ENCODE measurements around the gene IFT25.

The IFT25 gene

DNA sequence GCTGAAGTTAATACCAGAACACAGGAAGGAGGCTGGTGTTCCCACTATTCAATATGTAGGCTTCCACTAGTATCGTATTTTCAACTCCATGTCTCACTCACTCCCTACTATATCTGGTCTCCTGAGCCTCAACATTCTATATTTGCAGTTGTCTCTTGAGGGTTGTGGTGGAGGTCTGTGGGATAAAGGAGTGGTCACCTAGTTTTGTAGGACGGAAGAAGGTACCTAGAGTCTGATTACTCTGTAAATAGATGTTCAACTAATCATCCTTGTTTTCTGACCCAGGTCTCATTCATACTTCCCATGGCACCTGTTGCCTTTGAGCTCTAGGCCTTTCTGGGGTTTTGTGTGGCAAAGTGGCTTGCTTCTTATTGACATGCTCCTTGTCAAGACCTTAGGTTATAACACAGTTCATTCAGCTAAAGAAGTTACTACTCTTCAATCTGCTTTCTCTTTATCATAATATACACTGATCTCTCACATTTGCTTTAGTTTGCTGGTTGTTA, 18.1 kb downstream of the IFT25 start:
- DNase-seq (ENCODE audit: low spot score): no peak

DNA sequence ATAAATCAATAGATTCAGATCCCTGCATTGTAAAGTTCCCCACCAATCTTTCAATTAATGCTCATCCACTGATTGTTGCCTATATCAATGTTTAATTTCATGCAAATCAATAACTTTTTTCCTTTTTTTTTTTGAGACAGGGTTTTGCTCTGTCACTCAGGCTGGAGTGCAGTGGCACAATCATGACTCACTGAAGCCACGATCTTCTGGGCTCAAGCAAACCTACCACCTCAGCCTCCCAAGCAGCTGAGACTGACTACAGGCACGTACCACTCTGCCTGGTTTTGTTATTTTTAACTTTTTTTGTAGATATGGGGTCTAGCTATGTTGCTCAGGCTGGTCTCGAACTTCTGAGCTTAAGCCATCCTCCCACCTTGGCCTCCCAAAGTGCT, 25.8 kb downstream of the IFT25 start:
- DNase-seq (ENCODE audit: low spot score): peak; percentile 41

DNA sequence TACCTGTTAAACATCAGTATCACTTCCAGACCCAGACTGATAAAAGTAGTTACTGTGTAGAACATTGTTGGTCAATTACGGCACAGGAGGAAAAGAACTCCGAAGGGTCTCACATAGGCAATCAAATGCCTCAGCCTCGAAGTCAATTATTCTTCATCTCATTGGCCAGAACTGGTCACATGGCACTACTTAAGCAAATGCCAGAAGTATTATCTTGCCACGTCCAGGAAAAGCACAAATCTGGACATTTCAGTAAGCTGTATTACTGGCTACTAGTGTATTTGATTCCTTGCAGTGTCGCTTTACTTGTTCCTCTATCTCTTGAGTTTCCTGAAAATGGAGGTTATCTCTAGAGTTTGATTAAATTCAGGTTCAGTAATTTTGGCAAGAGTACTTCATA, 27.2 kb downstream of the IFT25 start:
- DNase-seq (ENCODE audit: low spot score): no peak

DNA sequence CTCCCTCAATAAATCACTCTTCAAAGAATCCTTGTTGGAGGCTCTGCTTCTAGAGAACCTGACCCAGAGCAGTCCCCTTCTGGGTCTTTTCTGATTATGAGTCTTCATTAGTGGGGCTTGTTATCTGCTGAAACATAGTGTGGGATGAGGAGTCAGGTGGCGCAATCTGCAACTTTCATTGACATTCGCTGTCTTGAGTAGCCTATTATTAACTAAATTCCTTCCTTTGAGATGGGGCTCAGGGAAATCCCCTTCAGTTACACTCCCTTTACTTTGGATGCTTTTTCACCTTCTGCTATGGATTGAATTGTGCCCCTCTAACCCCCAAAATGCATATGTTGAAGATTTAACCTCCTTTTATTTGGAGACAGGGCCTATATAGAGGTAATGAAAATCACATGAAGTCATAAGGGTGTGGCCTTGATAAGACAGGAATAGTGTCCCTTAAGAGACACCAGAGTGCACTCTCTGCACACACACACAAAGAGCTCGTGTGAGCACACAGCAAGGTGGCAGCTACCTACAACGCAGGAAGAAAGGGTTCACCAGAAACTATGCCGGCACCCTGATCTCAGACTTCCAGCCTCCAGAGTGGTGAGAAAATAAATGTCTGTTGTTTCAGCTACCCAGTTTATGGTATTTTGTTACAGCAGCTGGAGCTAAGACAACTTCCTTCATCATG, 32.0 kb downstream of the IFT25 start:
- no peak for DNase-seq (ENCODE audit: low spot score)

DNA sequence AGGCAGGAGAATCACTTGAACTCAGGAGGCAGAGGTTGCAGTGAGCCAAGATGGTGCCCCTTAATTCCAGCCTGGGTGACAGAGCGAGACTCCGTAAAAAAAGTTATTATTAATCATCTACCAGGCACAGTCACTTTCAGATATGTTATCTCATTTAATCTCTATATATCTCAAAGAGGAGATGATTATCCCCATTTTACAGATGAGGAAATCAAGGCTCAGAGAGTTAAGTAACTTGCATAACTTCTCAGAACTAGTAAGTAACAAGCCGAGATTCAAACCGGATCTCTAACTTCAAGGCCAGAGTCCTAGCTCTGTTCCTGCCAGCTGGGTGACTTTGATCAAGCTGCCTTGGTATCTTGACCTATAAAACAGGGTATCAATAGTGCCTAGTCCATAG, 34.1 kb downstream of the IFT25 start:
- no peak for DNase-seq (ENCODE audit: low spot score)

DNA sequence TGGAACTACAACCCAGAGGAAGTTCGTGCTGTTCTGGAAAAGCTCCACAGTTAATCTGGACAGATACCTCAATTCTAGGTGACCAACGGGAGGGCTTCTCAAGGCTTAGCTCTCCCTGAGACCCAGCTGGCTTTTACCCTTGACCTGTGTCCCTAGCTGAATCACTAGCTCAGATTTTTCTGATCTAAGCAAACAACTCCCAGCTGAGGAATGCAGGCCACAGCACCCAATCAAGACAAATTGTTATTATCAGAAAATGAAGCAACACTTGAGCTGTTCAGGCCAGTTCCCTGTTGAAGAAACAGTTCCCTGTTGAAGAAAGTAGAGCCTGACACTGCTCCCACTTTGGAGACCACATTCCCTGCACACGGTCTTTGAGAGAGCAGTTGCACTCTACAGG, 35.6 kb downstream of the IFT25 start:
- no peak for DNase-seq (ENCODE audit: low spot score)

DNA sequence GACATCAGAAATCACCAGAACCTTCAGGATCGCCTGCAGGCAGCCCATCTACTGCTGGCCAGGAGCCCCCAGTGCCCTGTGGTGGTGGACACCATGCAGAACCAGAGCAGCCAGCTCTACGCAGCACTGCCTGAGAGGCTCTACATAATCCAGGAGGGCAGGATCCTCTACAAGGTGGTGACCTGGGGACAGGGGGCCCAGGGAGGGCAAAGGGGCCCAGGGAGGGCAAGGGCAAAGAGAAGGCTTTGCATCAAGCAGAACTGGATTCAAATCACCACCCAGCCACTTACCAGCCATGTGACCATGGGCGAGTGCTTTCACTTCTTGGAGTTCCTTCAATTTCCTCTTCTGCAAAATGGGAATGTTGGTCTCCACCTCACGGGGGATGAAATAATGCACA, 39.4 kb downstream of the IFT25 start:
- DNase-seq (ENCODE audit: low spot score): no peak

- no peak for DNase-seq (ENCODE audit: low spot score)
These were observed 40.0 kb downstream of the IFT25 start for GRCh38 chr1:53905509-53905908.

GRCh38 chr1:53902235-53903138, 43.0 kb downstream of the IFT25 start:
- DNase-seq (ENCODE audit: low spot score): no peak

DNA sequence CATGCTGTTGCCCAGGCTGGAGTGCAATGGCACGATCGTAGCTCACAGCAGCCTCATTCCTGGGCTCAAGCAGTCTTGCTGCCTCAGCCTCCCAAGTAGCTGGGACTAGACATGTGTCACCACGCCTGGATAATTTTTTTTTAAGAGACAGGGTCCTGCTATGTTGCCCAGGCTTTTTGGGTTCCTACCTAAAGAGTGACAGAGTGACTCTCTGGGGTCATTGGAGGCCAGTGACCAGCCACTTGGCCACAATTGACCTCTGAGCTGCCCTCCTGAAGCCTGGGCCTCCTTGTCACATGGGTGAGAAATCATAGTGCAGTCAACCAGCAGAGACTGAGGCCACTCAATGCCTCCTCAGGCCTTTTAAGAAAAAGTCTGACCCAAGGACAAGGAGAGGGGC, 45.8 kb downstream of the IFT25 start:
- no peak for DNase-seq (ENCODE audit: low spot score)

DNA sequence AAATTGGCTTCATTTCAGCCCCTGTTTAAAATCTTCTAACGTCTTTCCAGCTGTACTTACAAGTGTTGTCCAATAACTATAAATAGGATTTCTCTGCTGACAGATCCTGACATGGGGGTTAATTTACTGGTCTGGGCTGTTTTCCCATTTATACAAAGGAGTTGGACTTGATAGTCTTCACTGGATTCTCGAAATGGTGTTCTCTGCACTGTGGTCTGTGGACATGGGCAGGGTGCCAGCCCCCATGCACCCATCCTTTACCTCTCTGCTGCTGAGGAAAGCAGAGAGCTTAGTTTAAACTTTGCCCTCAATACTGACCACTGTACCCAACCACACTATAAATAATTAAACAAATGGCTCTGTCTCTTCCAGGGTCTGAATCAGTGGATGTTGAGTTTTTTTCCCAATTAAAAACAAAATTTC, 46.3 kb downstream of the IFT25 start:
- DNase-seq (ENCODE audit: low spot score): peak; percentile 85

- DNase-seq (ENCODE audit: low spot score): peak; percentile 91
These were observed 48.8 kb downstream of the IFT25 start for GRCh38 chr1:53896635-53897229.

DNA sequence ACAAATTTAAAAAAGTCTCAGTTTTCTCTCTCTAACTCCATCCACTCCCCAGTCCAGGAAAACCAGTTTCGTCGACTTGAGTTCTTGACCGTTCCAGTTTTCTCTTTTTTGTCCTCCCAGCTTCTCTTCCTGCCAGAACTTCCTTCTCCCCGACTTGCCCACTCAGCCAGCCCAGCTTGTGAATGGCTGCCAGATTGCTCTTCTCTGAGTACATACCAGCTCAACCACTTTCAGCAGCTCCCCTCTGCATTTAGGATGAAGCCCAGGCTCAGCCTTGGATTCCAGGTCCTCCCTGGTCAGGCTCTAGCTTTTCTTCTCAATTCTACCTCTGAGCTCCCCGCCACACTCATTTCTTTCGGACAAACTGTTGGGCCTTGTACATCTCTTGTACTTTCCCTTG, 50.1 kb downstream of the IFT25 start:
- DNase-seq (ENCODE audit: low spot score): no peak

DNA sequence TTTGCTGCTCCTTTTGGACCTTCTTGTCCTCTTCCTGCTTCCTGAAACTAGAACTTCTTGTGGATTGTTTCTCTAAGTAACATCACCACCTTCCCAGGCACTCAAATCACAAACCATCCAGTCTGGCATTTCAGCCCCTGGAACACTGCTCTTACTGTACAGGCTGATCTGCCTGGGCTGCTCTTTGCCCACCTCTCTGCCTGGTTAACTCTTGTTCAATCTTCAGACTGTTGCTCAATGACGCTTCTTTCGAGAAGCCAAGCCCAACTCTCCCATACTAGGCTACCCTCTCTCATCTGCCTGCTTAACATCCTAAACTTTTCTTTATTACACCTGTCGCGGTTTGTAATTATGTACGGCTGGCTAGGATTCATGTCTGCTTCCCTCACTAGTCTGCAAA, 50.9 kb downstream of the IFT25 start:
- no peak for DNase-seq (ENCODE audit: low spot score)

- DNase-seq (ENCODE audit: low spot score): no peak
These were observed 51.4 kb downstream of the IFT25 start, which contains the start of gene DIO1 for GRCh38 chr1:53893999-53894636. Gene DIO1, plus strand, starts transcription at chr1:53894187. Its CDS starts 24 bp downstream, at chr1:53894211.

GRCh38 chr1:53892911-53893310, 52.6 kb downstream of the IFT25 start:
- DNase-seq (ENCODE audit: low spot score): no peak

DNA sequence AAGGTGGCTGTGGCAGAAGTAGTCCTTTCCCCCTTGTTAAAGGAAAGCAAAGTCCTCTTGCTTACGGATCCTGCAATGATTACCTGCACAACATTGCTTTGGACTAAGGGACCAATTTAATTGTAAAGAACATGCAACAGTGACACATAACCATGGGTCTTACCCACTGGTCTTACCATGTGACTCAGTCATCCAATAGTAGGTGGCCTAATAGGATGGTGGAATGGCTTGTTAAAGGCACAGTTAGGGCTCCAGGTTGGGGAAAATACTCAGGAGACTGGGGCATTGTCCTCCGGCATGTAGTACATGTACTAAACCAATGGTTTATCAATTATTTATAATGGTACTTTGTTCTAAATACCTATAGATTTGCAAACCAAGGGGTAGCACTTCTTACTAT, 53.8 kb downstream of the IFT25 start:
- no peak for DNase-seq (ENCODE audit: low spot score)

DNA sequence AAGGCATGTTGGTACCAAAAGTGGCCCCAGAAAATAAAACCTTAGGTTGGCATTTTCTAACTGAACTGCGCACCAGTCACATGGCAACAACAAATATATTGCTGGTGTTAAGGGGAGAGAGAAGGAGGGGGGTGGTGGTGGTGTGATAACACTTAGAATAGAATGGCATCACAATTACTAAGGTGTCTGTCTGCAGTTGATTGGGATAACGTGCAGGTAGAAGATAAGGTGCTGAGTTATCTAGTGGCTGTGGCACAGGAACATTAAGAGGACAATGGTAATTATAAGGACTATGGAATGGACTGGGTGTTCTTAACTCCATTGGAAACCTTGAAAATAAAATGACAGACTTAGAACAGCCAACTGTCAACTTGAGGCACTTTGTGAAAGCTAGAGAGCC, 54.5 kb downstream of the IFT25 start:
- DNase-seq (ENCODE audit: low spot score): no peak

DNA sequence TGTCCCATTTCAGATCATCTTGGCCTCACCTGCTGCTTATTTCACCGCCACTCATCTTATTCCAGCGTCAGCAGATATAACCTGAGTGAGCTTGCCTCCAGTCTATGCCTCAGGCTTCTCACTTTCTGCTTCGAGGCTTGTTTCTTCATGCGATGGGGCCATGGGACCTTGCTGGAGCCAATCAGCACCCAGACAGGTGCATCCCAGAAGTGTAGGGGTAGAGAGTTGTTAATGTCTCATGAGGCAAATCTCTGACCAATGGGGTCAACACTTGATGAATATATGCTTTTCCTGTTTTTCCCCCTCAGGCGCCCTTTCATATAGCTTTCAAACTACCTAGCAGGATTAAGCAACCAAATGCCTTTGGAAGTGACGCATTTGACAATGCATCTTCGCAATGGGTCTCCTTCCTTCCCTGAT, 55.0 kb downstream of the IFT25 start:
- no peak for DNase-seq (ENCODE audit: low spot score)

- peak; percentile 93 for DNase-seq (ENCODE audit: low spot score)
These were observed 55.9 kb downstream of the IFT25 start, which contains the start of gene YIPF1 for GRCh38 chr1:53889304-53890298. Gene YIPF1, minus strand, starts transcription at chr1:53889797. Its CDS starts 860 bp downstream, at chr1:53888937.

DNA sequence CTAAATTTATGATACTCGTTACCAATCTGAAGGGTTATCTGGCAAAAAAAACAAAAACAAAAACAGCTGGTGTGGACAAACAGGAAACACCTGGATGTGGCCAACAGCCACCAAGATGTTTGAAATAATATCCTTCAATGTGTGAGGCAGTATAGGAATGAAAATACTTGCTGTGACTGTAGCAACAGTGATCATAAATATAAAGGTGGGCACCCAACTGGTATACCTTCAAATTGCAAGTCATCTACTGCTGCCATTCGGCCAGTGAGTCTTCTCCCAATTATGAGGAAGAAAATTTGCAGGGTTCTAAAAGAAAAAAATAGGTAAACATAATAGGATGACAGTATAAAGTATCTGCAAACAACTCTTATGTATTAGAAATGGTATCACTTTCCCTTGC, 56.8 kb downstream of the IFT25 start:
- DNase-seq (ENCODE audit: low spot score): peak; percentile 10
